Esophagus squamous epithelium (tissue), 5 donors: ENCODE measurements around the gene ZDHHC20. TPM values are rescaled to one million over a fixed set of nuclear protein-coding genes. Genes with fewer than 3 reads are reported as not detected.

Experiments used
- DNase-seq: peaks from one replicate; lab custom pipeline; 2025; lab: John Stamatoyannopoulos, UW
- H3K27ac ChIP-seq, 4 donors: fragments of 200-600 bp; sonication (generic); one replicate each; pipeline ENCODE4 v1.5.1; 2016 to 2019; ENCODE audit warnings: mild to moderate bottlenecking in 1 of 4
- H3K27me3 ChIP-seq, 4 donors: fragments of 200-600 bp; sonication (generic); 1 replicate in 3 of 4; 2 replicates in 1 of 4; pipeline versions ENCODE4 v1.5.1 to v1.6.0; 2017 to 2021; ENCODE audit warnings: antibody characterized with exemption in 1 of 4
- H3K36me3 ChIP-seq, 3 donors: fragments of 200-600 bp; sonication (generic); one replicate each; pipeline ENCODE4 v1.5.1; 2016 to 2019
- H3K4me1 ChIP-seq, 3 donors: fragments of 200-600 bp; sonication (generic); one replicate each; pipeline ENCODE4 v1.5.1; 2017 to 2019
- H3K4me3 ChIP-seq, 4 donors: fragments of 200-600 bp; sonication (generic); 1 replicate in 3 of 4; 2 replicates in 1 of 4; pipeline ENCODE4 v1.5.1; 2016 to 2019; ENCODE audit warnings: mild to moderate bottlenecking in 2 of 4, moderate library complexity in 1 of 4
- H3K9me3 ChIP-seq, 3 donors: fragments of 200-600 bp; sonication (generic); one replicate each; pipeline ENCODE4 v1.5.1; 2016 to 2019
- POLR2A ChIP-seq, 4 donors: fragments of 450-650 bp; IDR thresholded peaks; one replicate each; pipeline ENCODE4 v1.6.1; 2017; ENCODE audit warnings: antibody characterized with exemption in 4 of 4, mild to moderate bottlenecking in 4 of 4, moderate library complexity in 3 of 4
- WGBS, 2 donors: methylation state at CpG; one replicate each; pipeline ENCODE4 v1.1.5; 2018; 5-methylcytosine and 5-hydroxymethylcytosine counted together
- intact Hi-C: fragments of 100-400 bp; cut with DNase I; formaldehyde crosslinking; loops from one replicate; pipeline ENCODE4 v1.15.0; 2022
- total RNA-seq, 4 donors: library from RNA; depleted of rRNA; stranded (reverse); fragments of >200 nt; gene quantifications; one replicate each; pipeline ENCODE4 v1.1.0, GENCODE V29; 2016
- TF ChIP-seq, protein P1 (sequence below), 6 experiments: fragments of 450-650 bp in 4 of 6; fragments of 200-600 bp in 2 of 6; sonication (generic) in 2 of 6; IDR thresholded peaks; one replicate each; pipeline ENCODE4 v1.5.1; 2016 to 2019; ENCODE audit warnings: antibody characterized with exemption in 6 of 6, mild to moderate bottlenecking in 4 of 6, moderate library complexity in 4 of 6
- donor health status: DM: yes; HTN: yes; CAD: no.

Gene ZDHHC20
- total RNA-seq, 4 donors from 2014 or later, result 64.0 to 83.9 (median 74.9) TPM

GRCh38 chr13:21371011-21371410 lies 88.1 kb downstream of the ZDHHC20 start:
- TF ChIP-seq, protein P1, sequence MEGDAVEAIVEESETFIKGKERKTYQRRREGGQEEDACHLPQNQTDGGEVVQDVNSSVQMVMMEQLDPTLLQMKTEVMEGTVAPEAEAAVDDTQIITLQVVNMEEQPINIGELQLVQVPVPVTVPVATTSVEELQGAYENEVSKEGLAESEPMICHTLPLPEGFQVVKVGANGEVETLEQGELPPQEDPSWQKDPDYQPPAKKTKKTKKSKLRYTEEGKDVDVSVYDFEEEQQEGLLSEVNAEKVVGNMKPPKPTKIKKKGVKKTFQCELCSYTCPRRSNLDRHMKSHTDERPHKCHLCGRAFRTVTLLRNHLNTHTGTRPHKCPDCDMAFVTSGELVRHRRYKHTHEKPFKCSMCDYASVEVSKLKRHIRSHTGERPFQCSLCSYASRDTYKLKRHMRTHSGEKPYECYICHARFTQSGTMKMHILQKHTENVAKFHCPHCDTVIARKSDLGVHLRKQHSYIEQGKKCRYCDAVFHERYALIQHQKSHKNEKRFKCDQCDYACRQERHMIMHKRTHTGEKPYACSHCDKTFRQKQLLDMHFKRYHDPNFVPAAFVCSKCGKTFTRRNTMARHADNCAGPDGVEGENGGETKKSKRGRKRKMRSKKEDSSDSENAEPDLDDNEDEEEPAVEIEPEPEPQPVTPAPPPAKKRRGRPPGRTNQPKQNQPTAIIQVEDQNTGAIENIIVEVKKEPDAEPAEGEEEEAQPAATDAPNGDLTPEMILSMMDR (IDR thresholded peaks at IDR 0.05), result no peak
- TF ChIP-seq POLR2A (IDR thresholded peaks at IDR 0.05), result no peak
- intact Hi-C loops, result no loop called here
- Histone ChIP-seq H3K27me3 (no peaks in the 10 kb centered on the region), H3K27ac (no peak overlapping the region), H3K9me3 (no peaks in the 10 kb centered on the region), H3K4me1 (no peaks in the 10 kb centered on the region), H3K4me3 (no peak overlapping the region), H3K36me3 (peaks cover 0 to 22% (median 3%) of the 10 kb centered on the region in 3 donors)
- 38 to 59% methylated on average over 7 of the region's 7 CpGs for WGBS, 2 donors
- no peak for DNase-seq

DNA sequence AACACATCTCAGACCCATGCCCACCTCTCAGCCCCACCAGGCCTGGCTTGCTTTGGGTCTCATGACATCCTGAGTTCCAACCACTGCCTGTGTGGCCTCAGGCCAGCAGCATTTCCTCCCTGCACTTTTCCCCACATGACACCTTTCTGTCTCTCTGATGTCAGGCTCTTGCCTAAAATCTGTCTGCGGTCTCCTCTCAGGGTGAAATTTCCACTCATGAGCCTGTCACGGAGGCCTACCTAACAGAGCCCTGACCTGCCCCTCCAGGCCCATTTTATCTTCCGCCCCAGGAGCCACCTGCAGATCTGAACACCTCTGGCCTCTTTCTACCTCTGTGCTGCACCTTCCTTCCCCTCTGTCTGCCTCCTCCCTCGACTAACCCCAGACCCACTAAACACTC lies 93.5 kb downstream of the ZDHHC20 start:
- no peak overlapping the region for H3K27ac ChIP-seq
- H3K4me3 ChIP-seq, result no peak overlapping the region
- peaks cover 0 to 8% (median 0%) of the 10 kb centered on the region in 3 donors for H3K9me3 ChIP-seq
- DNase-seq, result no peak
- no peaks in the 10 kb centered on the region for H3K4me1 ChIP-seq
- intact Hi-C loops, result no loop called here
- no peaks in the 10 kb centered on the region for H3K36me3 ChIP-seq
- TF ChIP-seq, protein P1 (IDR thresholded peaks at IDR 0.05), result no peak
- TF ChIP-seq POLR2A (IDR thresholded peaks at IDR 0.05), result no peak
- H3K27me3 ChIP-seq, result no peaks in the 10 kb centered on the region
- 72 to 85% methylated on average over 4 of the region's 4 CpGs for WGBS, 2 donors

GRCh38 chr13:21364916-21365315 lies 94.2 kb downstream of the ZDHHC20 start:
- no peaks in the 10 kb centered on the region for H3K4me1 ChIP-seq
- WGBS, 2 donors, result 78 to 80% methylated on average over 4 of the region's 4 CpGs
- intact Hi-C loops, result no loop called here

GRCh38 chr13:21364357-21364756 lies 94.7 kb downstream of the ZDHHC20 start:
- intact Hi-C loops, result no loop called here
- WGBS, 2 donors, result 84 to 92% methylated on average over 2 to 6 of the region's 7 CpGs
- peaks cover 0 to 8% (median 0%) of the 10 kb centered on the region in 3 donors for H3K9me3 ChIP-seq
- no peak for DNase-seq
- no peaks in the 10 kb centered on the region for H3K27me3 ChIP-seq
- TF ChIP-seq, protein P1 (IDR thresholded peaks at IDR 0.05), result no peak
- no peak for TF ChIP-seq POLR2A (IDR thresholded peaks at IDR 0.05)
- H3K4me3 ChIP-seq, result no peak overlapping the region
- no peaks in the 10 kb centered on the region for H3K4me1 ChIP-seq
- no peak overlapping the region for H3K27ac ChIP-seq
- no peaks in the 10 kb centered on the region for H3K36me3 ChIP-seq

More at GRCh38 chr13:21364916-21365315, 94.2 kb downstream of the ZDHHC20 start:
- no peaks in the 10 kb centered on the region for H3K36me3 ChIP-seq
- H3K4me3 ChIP-seq, result no peak overlapping the region
- no peak overlapping the region for H3K27ac ChIP-seq
- H3K27me3 ChIP-seq, result no peaks in the 10 kb centered on the region
- H3K9me3 ChIP-seq, result peaks cover 0 to 8% (median 0%) of the 10 kb centered on the region in 3 donors
- TF ChIP-seq, protein P1 (IDR thresholded peaks at IDR 0.05), result no peak
- no peak for TF ChIP-seq POLR2A (IDR thresholded peaks at IDR 0.05)
- DNase-seq, result no peak

DNA sequence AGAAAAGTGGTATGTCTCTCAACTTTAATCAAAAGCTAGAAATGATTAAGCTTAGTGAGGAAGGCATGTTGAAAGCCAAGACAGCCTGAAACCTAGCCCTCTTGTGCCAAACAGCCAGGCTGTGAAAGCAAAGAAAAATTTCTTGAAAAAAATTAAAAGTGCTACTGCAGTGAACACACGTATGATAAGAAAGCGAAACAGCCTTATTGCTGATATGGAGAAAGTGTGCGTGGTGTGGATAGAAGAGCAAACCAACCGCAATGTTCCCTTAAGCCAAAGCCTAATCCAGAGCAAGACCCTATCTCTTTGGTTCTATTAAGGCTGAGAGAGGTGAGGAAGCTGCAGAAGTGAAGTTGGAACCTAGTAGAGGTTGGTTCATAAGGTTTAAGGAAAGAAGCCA lies 96.4 kb downstream of the ZDHHC20 start:
- Histone ChIP-seq H3K4me1 (no peaks in the 10 kb centered on the region), H3K27me3 (no peaks in the 10 kb centered on the region), H3K36me3 (no peaks in the 10 kb centered on the region), H3K4me3 (no peak overlapping the region), H3K9me3 (peaks cover 0 to 8% (median 0%) of the 10 kb centered on the region in 3 donors), H3K27ac (no peak overlapping the region)
- intact Hi-C loops, result no loop called here
- no peak for DNase-seq
- 92 to 95% methylated on average over 4 of the region's 4 CpGs for WGBS, 2 donors
- TF ChIP-seq POLR2A (IDR thresholded peaks at IDR 0.05), result no peak

DNA sequence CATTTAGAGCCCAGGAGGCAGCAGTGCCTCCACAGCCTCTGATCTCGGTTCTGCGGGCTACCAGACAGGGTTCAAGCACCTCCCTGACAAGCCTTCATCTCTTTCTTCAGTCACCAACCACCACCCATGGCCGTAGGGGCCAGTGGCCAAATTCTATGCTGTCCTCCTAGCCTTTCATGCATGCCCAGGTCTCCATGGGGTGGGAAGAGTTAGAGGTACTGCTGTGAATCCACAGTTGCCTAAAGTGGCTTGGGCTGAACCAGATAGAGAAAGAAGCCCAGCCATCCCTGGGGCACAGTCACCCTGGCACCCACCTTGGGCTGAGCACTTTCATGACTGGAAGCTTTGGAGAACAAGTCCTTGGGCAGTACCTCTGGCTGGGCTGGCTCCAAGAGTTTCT lies 97.4 kb downstream of the ZDHHC20 start:
- intact Hi-C loops, result no loop called here
- peaks cover 0 to 8% (median 0%) of the 10 kb centered on the region in 3 donors for H3K9me3 ChIP-seq
- no peak overlapping the region for H3K4me3 ChIP-seq
- WGBS, 2 donors, result 79% methylated on average over 3 of the region's 3 CpGs; no CpG with 5 or more reads in 1 of the 2 donors
- no peaks in the 10 kb centered on the region for H3K4me1 ChIP-seq
- no peaks in the 10 kb centered on the region for H3K36me3 ChIP-seq
- no peaks in the 10 kb centered on the region for H3K27me3 ChIP-seq
- DNase-seq, result no peak
- no peak overlapping the region for H3K27ac ChIP-seq
- TF ChIP-seq POLR2A (IDR thresholded peaks at IDR 0.05), result no peak
- TF ChIP-seq, protein P1 (IDR thresholded peaks at IDR 0.05), result no peak
